Gastroesophageal sphincter (tissue), 4 donors: Measurements from ENCODE around the gene CPEB1. TPM values are rescaled to one million over a fixed set of nuclear protein-coding genes. Genes with fewer than 3 reads are reported as not detected.

ENCODE experiments used
- ATAC-seq: fragments of 150-250 bp; one replicate; pipeline ENCODE4 v1.9.1; 2016; ENCODE audit warnings: mild to moderate bottlenecking, moderate library complexity
- H3K27ac ChIP-seq, 4 donors: fragments of 200-600 bp; sonication (generic) in 3 of 4; 1 replicate in 3 of 4; 2 replicates in 1 of 4; pipeline ENCODE4 v1.5.1; 2016 to 2019
- H3K27me3 ChIP-seq: fragments of 200-600 bp; sonication (generic); one replicate; pipeline ENCODE4 v1.5.1; 2019
- H3K36me3 ChIP-seq, 2 donors: fragments of 200-600 bp; sonication (generic); one replicate each; pipeline ENCODE4 v1.5.1; 2019; ENCODE audit warnings: control low read depth in 1 of 2
- H3K4me1 ChIP-seq, 3 donors: fragments of 200-600 bp; sonication (generic); 1 replicate in 2 of 3; 2 replicates in 1 of 3; pipeline ENCODE4 v1.5.1; 2016 to 2019; ENCODE audit warnings: control low read depth in 2 of 3
- H3K4me3 ChIP-seq, 2 donors: fragments of 200-600 bp; sonication (generic); one replicate each; pipeline ENCODE4 v1.5.1; 2019; ENCODE audit warnings: mild to moderate bottlenecking in 1 of 2, moderate library complexity in 1 of 2
- H3K9me3 ChIP-seq, 3 donors: fragments of 200-600 bp; sonication (generic); one replicate each; pipeline ENCODE4 v1.5.1; 2017 to 2019; ENCODE audit warnings: control low read depth in 2 of 3
- CTCF ChIP-seq, 4 experiments: fragments of 200-600 bp in 2 of 4; fragments of 450-650 bp in 2 of 4; sonication (generic) in 1 of 4; IDR thresholded peaks; one replicate each; pipeline ENCODE4 v1.5.1; 2017 to 2019; ENCODE audit warnings: antibody characterized with exemption in 4 of 4, mild to moderate bottlenecking in 2 of 4, moderate library complexity in 2 of 4
- EP300 ChIP-seq: sonication (generic); formaldehyde crosslinking; IDR thresholded peaks from one replicate; pipeline ENCODE4 v1.6.1; 2017; ENCODE audit warnings: antibody characterized with exemption, mild to moderate bottlenecking
- POLR2A ChIP-seq, 2 donors: fragments of 450-650 bp; IDR thresholded peaks; one replicate each; pipeline ENCODE4 v1.6.1; 2017; ENCODE audit warnings: antibody characterized with exemption in 2 of 2, mild to moderate bottlenecking in 2 of 2, moderate library complexity in 1 of 2
- POLR2AphosphoS5 ChIP-seq: sonication (generic); formaldehyde crosslinking; IDR thresholded peaks from one replicate; pipeline ENCODE4 v1.6.1; 2017; ENCODE audit warnings: antibody characterized with exemption
- WGBS, 2 donors: methylation state at CpG; one replicate each; pipeline ENCODE4 v1.1.5; 2018; ENCODE audit warnings: low coverage in 1 of 2; 5-methylcytosine and 5-hydroxymethylcytosine counted together
- total RNA-seq, 4 donors: library from RNA; depleted of rRNA; stranded (reverse); fragments of >200 nt; gene quantifications; one replicate each; pipeline ENCODE4 v1.1.0, GENCODE V29; 2016

The CPEB1 gene
- total RNA-seq = 1 to 10 TPM; 3.2 to 7.8 (median 5.3) TPM

- no peaks in the 10 kb centered on the region for H3K36me3 ChIP-seq
- H3K9me3 ChIP-seq = no peaks in the 10 kb centered on the region
- ATAC-seq = peak; percentile 89
- H3K4me1 ChIP-seq = peaks cover 0 to 34% (median 19%) of the 10 kb centered on the region in 3 donors
- TF ChIP-seq CTCF (IDR thresholded peaks at IDR 0.05) (peak in 2 of 4 experiments; percentile 22 to 33), POLR2AphosphoS5 (no peak), EP300 (no peak), POLR2A (IDR thresholded peaks at IDR 0.05) (no peak)
- WGBS, 2 donors = no CpG with 5 or more reads among the region's 96 CpGs
- H3K27me3 ChIP-seq = peaks cover 56% of the 10 kb centered on the region
- peak within 1 kb of the TSS; percentile 37 to 66 for H3K4me3 ChIP-seq
- H3K27ac ChIP-seq = peak within 1 kb of the TSS in 3 of 4 donors; percentile 56 to 75 (median 71)
Observed at GRCh38 chr15:82647045-82647834, at the start of gene CPEB1. TSS of gene CPEB1 (minus strand) at chr15:82647363. CDS start at chr15:82628459, 18,904 bp downstream.

GRCh38 chr15:82692171-82692570, 45.0 kb upstream of the CPEB1 start:
- Histone ChIP-seq H3K27ac (no peak overlapping the region), H3K4me3 (no peak overlapping the region), H3K36me3 (no peaks in the 10 kb centered on the region), H3K9me3 (no peaks in the 10 kb centered on the region), H3K4me1 (no peaks in the 10 kb centered on the region), H3K27me3 (peaks cover 8% of the 10 kb centered on the region)
- 91 to 92% methylated on average over 13 to 18 of the region's 23 CpGs for WGBS, 2 donors
- TF ChIP-seq CTCF (IDR thresholded peaks at IDR 0.05) = no peak
- TF ChIP-seq POLR2A (IDR thresholded peaks at IDR 0.05) = no peak
- TF ChIP-seq POLR2AphosphoS5 = no peak
- TF ChIP-seq EP300 = no peak
- no peak for ATAC-seq

GRCh38 chr15:82689147-82689546, 42.0 kb upstream of the CPEB1 start:
- Histone ChIP-seq H3K9me3 (no peaks in the 10 kb centered on the region), H3K27ac (no peak overlapping the region), H3K36me3 (no peaks in the 10 kb centered on the region), H3K4me1 (no peaks in the 10 kb centered on the region), H3K27me3 (peaks cover 14% of the 10 kb centered on the region), H3K4me3 (no peak overlapping the region)
- TF ChIP-seq CTCF (IDR thresholded peaks at IDR 0.05) (no peak), EP300 (no peak), POLR2A (IDR thresholded peaks at IDR 0.05) (no peak), POLR2AphosphoS5 (no peak)
- ATAC-seq = no peak
- 88 to 90% methylated on average over 4 to 6 of the region's 8 CpGs for WGBS, 2 donors

- H3K27ac ChIP-seq = no peak overlapping the region
- H3K4me3 ChIP-seq = no peak overlapping the region
- H3K27me3 ChIP-seq = peaks cover 19% of the 10 kb centered on the region
- ATAC-seq = no peak
- no peak for TF ChIP-seq EP300
- no peak for TF ChIP-seq CTCF (IDR thresholded peaks at IDR 0.05)
- no peak for TF ChIP-seq POLR2A (IDR thresholded peaks at IDR 0.05)
- no peak for TF ChIP-seq POLR2AphosphoS5
- WGBS, 2 donors = 20 to 95% methylated on average over 1 to 4 of the region's 10 CpGs
- H3K9me3 ChIP-seq = no peaks in the 10 kb centered on the region
- H3K36me3 ChIP-seq = no peaks in the 10 kb centered on the region
- H3K4me1 ChIP-seq = no peaks in the 10 kb centered on the region
Observed at GRCh38 chr15:82688691-82689090, 41.5 kb upstream of the CPEB1 start.

GRCh38 chr15:82681371-82681770, 34.2 kb upstream of the CPEB1 start:
- peaks cover 74% of the 10 kb centered on the region for H3K27me3 ChIP-seq
- peaks cover 0 to 12% (median 0%) of the 10 kb centered on the region in 3 donors for H3K4me1 ChIP-seq
- no peak overlapping the region for H3K4me3 ChIP-seq
- H3K27ac ChIP-seq = no peak overlapping the region
- ATAC-seq = no peak
- H3K36me3 ChIP-seq = no peaks in the 10 kb centered on the region
- no peak for TF ChIP-seq EP300
- TF ChIP-seq POLR2AphosphoS5 = no peak
- no peak for TF ChIP-seq POLR2A (IDR thresholded peaks at IDR 0.05)
- no peak for TF ChIP-seq CTCF (IDR thresholded peaks at IDR 0.05)
- no peaks in the 10 kb centered on the region for H3K9me3 ChIP-seq
- WGBS, 2 donors = 100% methylated on average over 2 of the region's 10 CpGs; no CpG with 5 or more reads in 1 of the 2 donors
